ENCODE data around the gene ZFYVE28.

ZFYVE28 gene

DNA sequence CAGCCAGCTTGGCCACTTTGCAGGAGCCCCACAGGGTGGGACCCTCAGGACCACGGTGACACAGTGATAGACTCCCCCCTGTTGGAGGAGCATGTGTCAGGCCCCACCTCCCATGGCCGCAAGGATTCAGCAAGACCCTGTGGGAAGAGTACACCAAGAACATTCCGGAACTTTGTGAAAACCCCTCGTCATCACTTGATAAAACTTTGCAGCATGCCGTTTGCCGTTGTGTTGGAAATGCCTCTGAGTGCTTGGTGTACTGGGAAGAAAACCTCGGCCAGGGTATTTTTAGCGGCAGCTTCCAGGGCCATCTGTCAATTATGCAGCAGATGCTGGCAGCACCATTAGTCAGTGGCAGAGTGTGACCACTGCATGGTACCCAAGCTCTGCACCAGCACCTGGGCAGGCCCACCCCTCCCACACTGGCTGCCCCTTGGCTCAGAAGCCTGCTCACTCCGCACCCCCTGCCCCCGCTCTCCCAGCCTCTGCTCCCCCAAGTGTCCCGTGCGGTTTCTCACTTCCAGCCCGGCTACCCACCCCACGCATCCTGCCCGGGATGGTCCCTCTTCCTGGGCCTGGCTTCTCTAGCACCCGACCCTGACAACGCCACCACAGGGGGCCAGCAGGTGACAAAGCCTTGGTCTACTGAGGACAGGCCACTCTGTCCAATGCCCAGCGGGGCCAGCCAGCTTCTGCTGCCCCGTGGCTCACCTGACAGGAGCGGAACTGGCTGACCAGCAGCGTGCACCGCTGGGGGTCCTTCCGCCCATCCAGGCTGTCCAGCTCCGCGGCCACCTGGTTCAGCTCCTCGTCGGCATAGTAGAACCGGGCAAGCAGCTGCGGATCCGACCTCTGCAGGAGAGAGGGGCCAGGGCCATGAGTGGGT is 65.0 kb downstream of the ZFYVE28 start:
- no peak for DNase-seq (ENCODE audit: low read depth in 2 of 2)

DNA sequence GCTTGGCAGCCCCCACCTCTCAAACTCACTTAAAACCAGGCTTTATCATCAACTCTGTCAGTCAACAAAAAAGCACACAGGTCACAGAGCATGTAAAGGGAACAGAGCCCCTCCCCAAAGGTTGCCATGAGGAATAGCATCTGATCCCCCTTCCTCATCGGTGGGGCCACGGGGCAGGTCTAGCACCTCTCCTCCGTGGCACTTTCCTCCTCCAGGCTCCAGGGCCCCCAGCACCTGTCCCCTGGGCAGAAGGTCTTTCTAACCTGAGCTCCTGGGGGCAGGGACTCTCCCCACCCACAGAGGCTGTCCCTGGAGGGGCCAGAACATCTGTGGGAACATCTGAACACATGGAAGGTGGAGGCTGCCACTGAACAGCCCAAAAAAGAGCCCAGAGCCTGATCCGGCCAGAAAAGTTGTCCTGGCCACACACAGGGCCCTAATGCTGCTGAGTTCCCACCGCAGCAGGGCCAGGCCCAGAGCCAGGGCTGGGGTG is 65.7 kb downstream of the ZFYVE28 start:
- no peak for DNase-seq (ENCODE audit: low read depth in 2 of 2)

DNA sequence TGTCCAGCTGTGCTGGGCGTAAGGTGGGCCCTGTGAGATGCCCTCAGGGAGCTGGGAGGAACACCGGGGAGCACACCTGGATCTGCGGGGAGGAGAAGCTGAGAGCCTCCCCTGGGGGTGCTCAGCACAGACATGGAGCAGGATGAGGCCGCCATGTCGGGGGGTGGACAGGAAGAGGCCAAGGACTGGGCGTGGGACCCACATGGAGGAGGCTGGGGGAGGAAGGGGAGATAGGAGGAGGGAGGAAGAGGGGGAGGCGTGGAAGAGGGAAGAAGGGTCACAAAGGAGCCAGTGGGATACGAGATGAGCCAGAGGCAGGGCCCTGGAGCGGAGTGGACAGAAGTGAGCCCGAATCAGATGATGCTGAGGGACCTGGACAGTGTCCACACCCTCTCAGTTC is 66.3 kb downstream of the ZFYVE28 start:
- no peak for DNase-seq (ENCODE audit: low read depth in 2 of 2)

DNA sequence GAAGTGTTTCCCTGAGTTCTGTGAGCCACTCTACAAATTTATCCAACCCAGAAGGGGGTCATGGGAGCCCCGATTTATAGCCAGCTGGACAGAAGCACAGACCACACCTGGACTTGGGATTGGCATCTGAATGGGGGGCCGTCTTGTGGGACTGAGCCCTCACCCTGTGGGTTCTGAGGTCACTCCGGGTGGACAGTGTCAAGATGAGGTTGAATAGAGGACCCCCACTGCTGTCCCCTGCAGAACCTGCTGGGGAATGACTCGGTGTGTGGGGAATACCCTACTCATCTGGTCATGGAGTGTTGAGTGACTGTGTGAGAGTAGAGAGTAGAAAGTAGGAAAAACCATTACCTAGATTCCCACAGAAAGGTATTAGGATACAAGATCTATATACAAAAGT is 67.5 kb downstream of the ZFYVE28 start:
- no peak for DNase-seq (ENCODE audit: low read depth in 2 of 2)

DNA sequence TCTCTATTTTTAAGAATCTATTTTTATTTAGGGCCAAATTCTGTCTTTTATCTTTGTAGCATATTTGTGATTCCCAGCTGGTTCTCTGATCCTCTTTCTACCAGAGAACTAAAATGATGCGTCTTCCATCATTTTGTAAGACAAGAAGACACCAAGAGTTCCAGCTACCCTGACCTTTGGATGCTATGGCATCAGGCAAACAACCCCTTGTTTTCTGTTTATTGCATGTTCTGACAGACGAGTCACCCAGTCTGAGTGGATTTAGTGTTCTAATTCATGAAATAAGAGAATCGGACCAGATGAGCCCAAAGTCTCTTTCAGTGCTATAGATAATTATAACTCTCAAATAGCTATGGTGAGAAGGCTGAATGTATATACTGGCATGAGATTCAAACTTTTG is 69.7 kb downstream of the ZFYVE28 start:
- no peak for DNase-seq (ENCODE audit: low read depth in 2 of 2)

DNA sequence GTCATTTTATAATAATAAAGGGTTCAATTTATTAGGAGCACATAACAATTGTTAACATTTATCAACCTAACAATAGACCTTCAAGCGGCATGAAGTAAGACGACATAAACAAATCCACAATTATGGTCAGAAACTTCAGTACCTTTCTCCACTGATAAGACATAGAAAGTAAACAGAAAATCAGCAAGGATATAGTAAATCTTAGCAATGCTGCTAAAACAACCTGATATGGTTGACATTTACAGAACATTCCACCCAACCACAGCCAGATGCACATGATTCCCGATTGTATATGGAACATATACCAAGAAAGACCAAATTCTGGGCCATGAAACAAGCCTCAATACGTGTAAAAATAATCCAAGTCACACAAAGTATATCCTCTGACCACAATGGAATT is 71.3 kb downstream of the ZFYVE28 start:
- no peak for DNase-seq (ENCODE audit: low read depth in 2 of 2)

DNA sequence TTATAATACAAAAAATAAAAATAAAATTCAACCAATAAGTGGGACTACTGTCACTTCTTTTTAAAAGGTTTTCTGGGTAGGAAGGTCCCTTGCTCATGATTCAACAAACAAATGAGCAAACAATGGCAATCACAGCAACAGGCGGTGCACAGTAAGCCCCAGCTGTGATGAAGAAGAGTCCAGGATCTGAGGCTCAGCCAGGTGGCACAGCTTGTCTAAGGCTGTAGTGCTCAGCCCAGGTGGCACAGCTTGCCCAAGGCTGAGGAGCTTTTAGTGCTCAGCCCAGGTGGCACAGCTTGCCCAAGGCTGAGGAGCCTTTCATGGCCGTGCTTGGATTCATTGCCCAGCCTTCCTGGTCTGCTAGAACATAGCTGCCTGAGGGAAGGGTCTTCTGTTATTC is 75.0 kb downstream of the ZFYVE28 start:
- DNase-seq (ENCODE audit: low read depth in 2 of 2): no peak

DNA sequence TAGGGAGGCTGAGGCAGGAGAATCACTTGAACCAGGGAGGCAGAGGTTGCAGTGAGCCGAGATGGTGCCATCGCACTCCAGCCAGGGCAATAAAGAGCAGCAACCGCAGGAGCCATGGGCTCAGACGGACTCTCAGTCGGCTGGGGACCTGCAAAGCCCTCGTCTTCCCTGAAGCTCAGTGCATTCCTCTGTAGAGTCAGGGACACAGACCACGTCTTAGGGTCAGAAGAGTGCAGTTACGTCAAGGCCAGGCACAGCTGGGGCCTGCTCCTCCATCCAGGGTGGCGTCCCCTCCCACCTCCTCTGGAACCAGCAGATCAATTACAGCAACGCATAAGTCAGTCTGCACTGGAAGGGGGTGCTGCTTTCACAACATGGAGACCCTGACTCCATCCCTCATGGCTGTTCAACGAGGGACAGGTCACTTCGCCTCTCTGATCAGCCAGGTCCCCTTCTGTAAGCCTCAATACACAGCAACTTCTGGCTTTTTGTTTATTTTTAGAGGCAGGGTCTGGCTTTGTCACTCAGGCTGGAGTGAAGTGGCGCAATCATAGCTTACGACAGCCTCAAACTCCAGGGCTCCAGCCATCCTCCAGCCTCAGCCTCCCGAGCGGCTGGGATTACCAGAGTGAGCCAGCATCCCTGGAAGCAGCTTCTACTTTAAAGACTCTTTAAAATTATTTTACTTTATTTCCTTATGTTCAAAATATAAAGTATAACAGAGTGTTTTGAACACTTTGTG is 76.4 kb downstream of the ZFYVE28 start:
- DNase-seq (ENCODE audit: low read depth in 2 of 2): no peak

DNA sequence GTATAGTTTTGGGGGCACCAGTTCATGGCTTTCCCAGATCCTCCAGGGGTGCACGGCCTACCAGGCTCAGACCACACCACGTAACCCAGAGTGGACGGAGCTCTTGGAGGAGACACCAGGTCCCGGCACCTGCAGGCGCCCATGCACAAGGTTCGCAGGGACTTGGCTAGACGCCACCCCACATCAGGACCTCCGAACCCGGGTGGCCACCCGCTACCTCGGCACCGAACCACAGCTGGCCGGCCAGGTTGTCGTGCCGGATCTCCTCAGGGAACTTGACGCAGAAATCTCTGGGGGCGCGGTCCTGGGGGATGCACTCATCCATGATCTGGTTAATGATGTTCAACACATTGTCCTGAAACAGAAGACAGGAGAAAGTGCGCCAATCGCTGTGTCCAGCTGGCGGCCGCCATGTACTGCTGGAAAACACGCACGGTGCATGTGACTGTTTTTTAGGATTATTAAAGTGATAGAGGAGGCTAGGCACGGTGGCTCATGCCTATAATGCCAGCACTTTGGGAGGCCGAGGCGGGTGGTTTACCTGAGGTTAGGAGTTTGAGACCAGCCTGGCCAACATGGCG is 77.1 kb downstream of the ZFYVE28 start:
- no peak for DNase-seq (ENCODE audit: low read depth in 2 of 2)

DNA sequence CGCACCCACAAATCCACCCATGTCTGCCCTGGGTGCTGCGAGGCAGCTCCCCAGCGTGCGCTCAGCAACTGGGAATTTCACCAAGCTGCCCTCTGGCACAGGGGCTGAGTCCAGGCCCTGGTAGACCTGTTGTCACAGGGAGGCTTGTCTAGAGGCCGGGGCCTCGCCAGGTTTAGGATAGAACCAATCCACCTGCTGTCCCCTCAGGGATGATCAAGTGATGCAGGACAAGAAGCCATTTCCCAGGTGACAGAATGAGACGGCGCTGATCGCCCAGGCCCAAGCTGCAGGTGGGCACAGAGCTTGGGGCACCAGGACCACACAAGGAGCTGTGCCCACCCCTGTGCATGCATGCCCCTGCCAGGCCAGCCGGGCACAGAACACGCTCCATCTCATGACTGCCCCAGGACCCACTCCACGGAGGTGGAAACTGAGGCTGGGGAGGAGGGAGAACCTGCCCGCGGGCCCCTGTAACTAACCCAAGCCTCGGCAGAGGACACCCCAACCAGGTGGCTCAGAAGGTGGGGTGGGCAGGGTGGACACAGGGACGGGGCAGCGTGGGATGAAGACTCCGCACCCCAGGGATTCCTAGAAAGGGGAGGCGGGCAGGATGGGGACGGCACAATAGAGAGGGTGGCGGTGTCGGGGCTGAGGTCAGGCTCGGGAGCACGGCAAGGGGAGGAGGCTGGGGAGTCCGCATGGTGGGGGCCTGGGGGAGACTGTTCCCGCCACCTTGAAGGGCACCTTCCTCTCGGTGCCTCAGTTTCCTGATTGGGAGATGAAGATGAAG is 78.0 kb downstream of the ZFYVE28 start:
- no peak for DNase-seq (ENCODE audit: low read depth in 2 of 2)

DNA sequence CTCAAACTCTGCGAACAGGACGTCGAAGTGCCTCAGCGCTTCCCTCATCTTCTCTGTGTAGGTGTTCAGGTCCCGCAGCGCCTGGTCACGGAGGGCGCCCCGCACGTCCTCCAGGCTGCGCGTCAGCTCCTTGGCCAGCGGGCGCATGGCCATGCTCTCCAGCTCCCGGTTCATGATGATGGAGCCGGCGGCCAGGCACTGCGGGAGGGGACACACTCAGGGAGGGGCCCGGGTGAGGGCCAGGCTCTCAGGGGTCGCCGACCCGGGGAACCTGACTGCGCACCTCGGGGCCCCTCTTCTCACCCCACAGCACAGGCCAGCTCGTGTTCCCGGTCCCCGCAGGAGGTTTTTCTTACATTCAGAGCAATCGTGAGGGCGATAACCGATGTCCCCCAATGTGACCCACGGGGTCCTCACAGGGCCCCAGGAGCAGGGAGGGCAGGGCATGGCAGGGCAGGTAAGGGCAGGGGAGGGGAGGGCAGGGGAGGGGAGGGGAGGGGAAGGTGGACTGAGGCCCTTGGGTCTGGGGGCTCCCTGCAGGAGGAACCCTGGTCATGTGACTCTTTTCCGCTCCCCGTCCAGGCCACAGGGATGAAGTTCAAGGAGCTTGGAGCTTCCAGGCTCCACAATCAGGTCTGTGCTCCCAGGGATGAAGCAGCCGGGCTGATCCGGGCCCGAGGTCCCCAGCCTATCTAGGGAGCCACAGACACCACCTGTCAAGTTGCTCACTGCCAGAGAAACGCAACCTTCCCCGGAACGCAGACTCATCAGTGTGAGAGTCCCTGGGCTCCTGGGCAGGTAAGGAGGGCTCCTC is 78.8 kb downstream of the ZFYVE28 start:
- no peak for DNase-seq (ENCODE audit: low read depth in 2 of 2)

GRCh38 chr4:2338754-2339457 is 79.5 kb downstream of the ZFYVE28 start:
- no peak for DNase-seq (ENCODE audit: low read depth in 2 of 2)

DNA sequence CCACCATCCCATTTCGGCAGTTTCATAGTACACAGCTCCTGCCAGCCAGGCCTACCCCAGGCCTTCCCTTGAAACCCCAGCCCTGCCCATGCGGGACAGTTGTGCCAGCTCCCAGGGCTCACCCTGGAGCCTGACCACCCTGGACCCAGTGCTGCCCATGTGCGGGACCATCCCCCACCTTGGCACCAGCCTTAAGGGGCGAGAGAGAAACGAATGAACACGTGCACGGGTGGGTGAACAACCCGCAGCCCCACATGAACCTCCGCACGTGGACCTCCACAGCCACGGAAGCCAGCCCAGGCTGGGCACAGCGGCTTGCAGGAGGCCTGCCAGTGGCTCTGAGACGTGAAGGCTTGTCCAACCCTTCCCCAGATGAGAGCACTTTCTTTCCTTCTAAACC is 80.5 kb downstream of the ZFYVE28 start:
- no peak for DNase-seq (ENCODE audit: low read depth in 2 of 2)

- no peak for DNase-seq (ENCODE audit: low read depth in 2 of 2)
Measured at GRCh38 chr4:2337131-2337723, 81.2 kb downstream of the ZFYVE28 start.

DNA sequence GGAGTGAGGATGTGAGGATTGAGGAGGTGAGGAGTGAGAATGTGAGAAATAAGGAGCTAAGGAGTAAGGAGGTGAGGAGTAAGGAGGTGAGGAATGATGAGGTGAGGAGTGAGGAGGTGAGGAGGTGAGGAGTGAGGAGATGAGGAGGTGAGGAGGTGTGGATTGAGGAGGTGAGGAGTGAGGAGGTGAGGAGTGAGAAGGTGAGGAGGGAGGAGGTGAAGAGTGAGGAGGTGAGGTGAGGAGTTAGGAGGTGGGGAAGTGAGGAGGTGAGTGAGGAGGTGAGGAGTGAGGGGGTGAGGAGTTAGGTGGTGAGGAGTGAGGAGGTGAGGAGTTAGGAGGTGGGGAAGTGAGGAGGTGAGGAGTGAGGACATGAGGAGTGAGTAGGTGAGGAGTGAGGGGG is 81.8 kb downstream of the ZFYVE28 start:
- no peak for DNase-seq (ENCODE audit: low read depth in 2 of 2)

DNA sequence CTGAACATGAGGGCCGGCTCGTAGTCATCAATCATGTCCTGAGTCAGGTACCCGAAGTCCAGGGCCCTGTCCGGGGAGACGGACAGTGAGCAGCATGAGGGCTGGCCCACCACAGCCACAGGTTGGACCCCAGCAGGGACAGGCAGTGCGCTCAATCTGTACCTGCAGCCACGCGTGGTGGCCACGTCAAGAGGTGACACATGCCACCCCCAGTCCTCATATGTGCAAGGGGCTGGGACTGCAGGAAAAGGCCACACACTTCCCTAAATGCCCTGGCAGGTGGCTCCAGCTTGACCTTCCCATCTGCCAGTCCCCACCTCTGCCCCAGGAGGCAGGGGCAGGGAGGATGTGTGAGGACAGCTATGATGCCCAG is 82.7 kb downstream of the ZFYVE28 start:
- no peak for DNase-seq (ENCODE audit: low read depth in 2 of 2)

DNA sequence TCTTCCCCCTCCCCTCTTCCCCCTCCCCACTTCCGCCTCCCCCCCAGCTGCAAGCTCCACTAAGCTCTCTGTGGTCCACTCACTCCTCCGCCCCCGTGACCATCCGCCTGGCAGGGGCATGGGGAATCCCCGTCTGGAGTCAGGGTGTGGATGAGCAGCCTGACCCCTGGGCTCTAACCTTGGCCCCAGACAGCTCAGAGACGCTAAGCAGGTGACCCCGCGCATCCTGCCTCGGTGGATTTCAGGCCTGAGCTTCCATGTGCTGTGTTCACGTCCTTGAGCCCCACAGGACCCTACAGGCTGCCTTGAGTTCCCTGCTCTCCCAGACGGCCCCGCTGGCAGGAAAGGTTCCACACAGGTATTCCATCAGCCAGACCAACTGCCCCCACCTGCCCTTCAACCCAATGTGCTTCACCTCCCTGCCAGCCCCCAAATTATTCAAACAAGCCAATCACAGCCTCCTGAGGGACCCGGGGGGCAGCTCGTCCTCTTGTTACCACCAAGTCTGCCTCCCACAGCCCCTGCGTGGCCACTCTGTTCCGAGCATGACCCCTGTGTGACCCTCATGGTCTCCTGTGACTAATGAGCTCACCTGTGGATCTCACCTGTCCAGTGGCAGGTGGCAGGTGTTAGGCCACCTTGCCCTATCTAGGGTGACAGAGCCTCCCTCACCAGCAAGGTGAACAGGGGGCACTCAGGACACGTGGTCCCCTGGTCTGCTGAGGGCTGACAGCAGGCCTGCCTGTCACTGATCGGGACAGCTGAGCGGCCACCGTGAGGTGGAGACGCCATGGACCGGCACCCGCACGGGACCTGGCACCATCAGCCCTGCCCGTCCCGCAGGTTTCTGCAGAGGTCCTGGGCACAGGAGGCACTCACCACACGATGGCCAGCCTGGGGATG is 83.4 kb downstream of the ZFYVE28 start:
- DNase-seq (ENCODE audit: low read depth in 2 of 2): no peak

DNA sequence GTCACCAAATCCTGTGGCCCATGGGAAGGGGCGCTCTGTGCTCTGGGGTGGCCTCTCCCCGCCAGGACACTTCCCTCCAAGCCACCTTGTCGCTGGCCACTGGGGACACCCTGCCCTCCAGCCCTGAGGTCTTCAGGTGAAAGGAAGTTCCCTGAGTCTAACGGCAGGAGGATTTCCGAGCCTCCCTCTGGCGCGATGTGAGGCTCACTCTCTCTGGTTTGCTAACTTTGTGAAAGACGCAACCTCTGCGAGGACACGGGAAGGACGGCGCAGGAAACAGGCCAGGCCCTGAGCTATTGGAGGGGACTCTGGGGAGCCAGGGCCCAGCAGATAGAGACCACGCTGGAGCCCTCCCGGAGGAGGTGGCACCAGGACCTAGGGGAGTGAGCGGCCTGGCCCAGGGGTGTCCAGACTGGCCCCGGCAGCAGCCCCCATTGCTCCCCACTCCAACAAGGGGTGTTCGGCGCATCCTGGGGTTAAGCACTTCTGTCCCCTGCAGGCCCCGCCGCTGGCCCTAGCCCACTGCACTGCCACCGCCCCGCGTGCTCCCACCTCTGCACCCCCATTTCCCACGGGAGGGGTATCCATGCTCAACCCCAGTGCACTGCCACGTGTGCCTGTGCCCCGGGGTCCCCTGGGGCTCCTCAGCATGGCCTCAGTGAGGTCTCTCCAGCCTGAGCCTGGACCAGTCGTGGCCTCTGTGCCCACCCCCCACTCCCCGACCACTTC is 84.4 kb downstream of the ZFYVE28 start:
- no peak for DNase-seq (ENCODE audit: low read depth in 2 of 2)
